Type B pancreatic cell (in vitro differentiated cells): ENCODE measurements around the gene TOLLIP. TPM values are rescaled to one million over a fixed set of nuclear protein-coding genes. Genes with fewer than 3 reads are reported as not detected.
"Not testable (repeated sequence)": the region's sequence is repeated elsewhere in the genome, so short reads cannot be mapped to it uniquely, and the experiment has no call there.

ENCODE experiments used
- DNase-seq: peaks from one replicate; pipeline ENCODE4 v3.0.0; 2021; ENCODE audit warnings: mixed read lengths; ENCODE audit not compliant: unreplicated experiment; ENCODE audit errors: extremely low spot score
- H3K27ac Mint-ChIP-seq: 2 replicates; pipeline ENCODE4 v1.8.0; 2021; ENCODE audit warnings: mild to moderate bottlenecking, mixed read lengths
- H3K27me3 Mint-ChIP-seq: 2 replicates; pipeline ENCODE4 v1.8.0; 2021; ENCODE audit warnings: mixed read lengths
- H3K36me3 Mint-ChIP-seq: 2 replicates; pipeline ENCODE4 v1.8.0; 2021; ENCODE audit warnings: mixed read lengths
- H3K4me1 Mint-ChIP-seq: one replicate; pipeline ENCODE4 v1.8.0; 2021; ENCODE audit warnings: mixed read lengths; ENCODE audit not compliant: unreplicated experiment
- H3K4me3 Mint-ChIP-seq: 2 replicates; pipeline ENCODE4 v1.8.0; 2021; ENCODE audit warnings: mild to moderate bottlenecking, mixed read lengths
- H3K9me3 Mint-ChIP-seq: 2 replicates; pipeline ENCODE4 v1.8.0; 2021; ENCODE audit warnings: mixed read lengths
- CTCF ChIP-seq: fragments of 200-600 bp; sonication (generic); conservative IDR thresholded peaks from 2 replicates; pipeline ENCODE4 v1.5.0; 2021; ENCODE audit warnings: antibody characterized with exemption, mild to moderate bottlenecking
- total RNA-seq: library from RNA; stranded (reverse); gene quantifications from 2 replicates; pipeline ENCODE4 v1.2.1, GENCODE V29; 2021; ENCODE audit warnings: low replicate concordance

TOLLIP gene
- total RNA-seq, 1 donor from 2014 or later = 49.2 TPM

GRCh38 chr11:1350086-1350725 lies 40.8 kb upstream of the TOLLIP start:
- H3K36me3 Mint-ChIP-seq = no peaks in the 10 kb centered on the region
- DNase-seq = no peak
- no peak overlapping the region for H3K27ac Mint-ChIP-seq
- H3K4me1 Mint-ChIP-seq = peaks cover 9% of the 10 kb centered on the region
- peaks cover 16% of the 10 kb centered on the region for H3K27me3 Mint-ChIP-seq
- TF ChIP-seq CTCF = no peak
- no peak overlapping the region for H3K4me3 Mint-ChIP-seq
- H3K9me3 Mint-ChIP-seq = no peaks in the 10 kb centered on the region

- Mint-ChIP-seq H3K36me3 (no peaks in the 10 kb centered on the region), H3K27ac (no peak overlapping the region), H3K4me3 (no peak overlapping the region), H3K27me3 (peaks cover 14% of the 10 kb centered on the region), H3K9me3 (no peaks in the 10 kb centered on the region), H3K4me1 (peaks cover 9% of the 10 kb centered on the region)
- DNase-seq = no peak
- no peak for TF ChIP-seq CTCF
These were observed 40.1 kb upstream of the TOLLIP start for GRCh38 chr11:1349327-1350041.

- peak overlapping the region; percentile 68 for H3K27ac Mint-ChIP-seq
- no peak for TF ChIP-seq CTCF
- no peak for DNase-seq
These were observed 39.4 kb upstream of the TOLLIP start for GRCh38 chr11:1348796-1349326.

GRCh38 chr11:1348146-1348795 lies 38.8 kb upstream of the TOLLIP start:
- DNase-seq = no peak
- Mint-ChIP-seq H3K27ac (peak overlapping the region; percentile 68), H3K27me3 (peaks cover 16% of the 10 kb centered on the region), H3K4me3 (peak overlapping the region; percentile 22), H3K9me3 (no peaks in the 10 kb centered on the region), H3K36me3 (no peaks in the 10 kb centered on the region), H3K4me1 (peaks cover 8% of the 10 kb centered on the region)
- TF ChIP-seq CTCF = no peak

More at GRCh38 chr11:1348796-1349326, 39.4 kb upstream of the TOLLIP start:
- Mint-ChIP-seq H3K9me3 (no peaks in the 10 kb centered on the region), H3K4me3 (peak overlapping the region; percentile 22), H3K36me3 (no peaks in the 10 kb centered on the region), H3K4me1 (peaks cover 9% of the 10 kb centered on the region), H3K27me3 (peaks cover 16% of the 10 kb centered on the region)

GRCh38 chr11:1347411-1347999 lies 38.1 kb upstream of the TOLLIP start:
- H3K36me3 Mint-ChIP-seq, H3K9me3 Mint-ChIP-seq, DNase-seq, H3K27ac Mint-ChIP-seq, H3K4me1 Mint-ChIP-seq, H3K4me3 Mint-ChIP-seq: not testable (repeated sequence)
- peaks cover 12% of the 10 kb centered on the region for H3K27me3 Mint-ChIP-seq
